ENCODE data around the gene SETD7. TPM values are rescaled to one million over a fixed set of nuclear protein-coding genes. Genes with fewer than 3 reads are reported as not detected.
"Not testable (repeated sequence)": the region's sequence is repeated elsewhere in the genome, so short reads cannot be mapped to it uniquely, and the experiment has no call there.

Gene SETD7
- total and polyA plus RNA-seq, 12 donors: 12.0 to 79.2 (median 52.8) TPM

- TF ChIP-seq CTCF (IDR thresholded peaks at IDR 0.05): no peak
- no peak for ATAC-seq
- H3K4me1 ChIP-seq: peaks cover 0 to 2% (median 0%) of the 10 kb centered on the region in 9 donors
- intact Hi-C loops (cut with DNase I): no loop called here
- H3K4me3 ChIP-seq: no peak overlapping the region
- H3K27me3 ChIP-seq: no peaks in the 10 kb centered on the region
- WGBS, 2 donors: 71 to 73% methylated on average over 4 of the region's 4 CpGs
- H3K36me3 ChIP-seq: peaks cover 0 to under 1% (median 0%) of the 10 kb centered on the region in 9 donors
- H3K9me3 ChIP-seq: peaks cover 0 to 25% (median 12%) of the 10 kb centered on the region in 11 donors
- no peak for DNase-seq
- H3K27ac ChIP-seq: no peak overlapping the region
Measured at GRCh38 chr4:139465922-139466321, 90.1 kb downstream of the SETD7 start.

- WGBS, 2 donors: 93 to 97% methylated on average over 5 of the region's 5 CpGs
- H3K36me3 ChIP-seq; H3K27me3 ChIP-seq; DNase-seq; intact Hi-C loops (cut with DNase I); H3K27ac ChIP-seq; H3K4me3 ChIP-seq; H3K4me1 ChIP-seq; ATAC-seq: not testable (repeated sequence)
- H3K9me3 ChIP-seq: peaks cover 0 to 23% (median 12%) of the 10 kb centered on the region in 11 donors
Measured at GRCh38 chr4:139464512-139464911, 91.5 kb downstream of the SETD7 start.

- Histone ChIP-seq H3K4me3 (no peak overlapping the region), H3K27me3 (no peaks in the 10 kb centered on the region), H3K9me3 (peaks cover 0 to 5% (median 0%) of the 10 kb centered on the region in 11 donors), H3K36me3 (peaks cover 0 to 4% (median 0%) of the 10 kb centered on the region in 9 donors), H3K27ac (no peak overlapping the region), H3K4me1 (peaks cover 0 to 34% (median 25%) of the 10 kb centered on the region in 9 donors)
- 67 to 74% methylated on average over 5 of the region's 5 CpGs for WGBS, 2 donors
- no peak for TF ChIP-seq CTCF (IDR thresholded peaks at IDR 0.05)
- intact Hi-C loops (cut with DNase I): no loop called here
- DNase-seq (no peak), ATAC-seq (peak in 1 of 8 donors; percentile 60)
Measured at GRCh38 chr4:139461022-139461628, 94.9 kb downstream of the SETD7 start.

GRCh38 chr4:139460565-139460964 lies 95.5 kb downstream of the SETD7 start:
- no peak overlapping the region for H3K4me3 ChIP-seq
- no peak for ATAC-seq
- no peak for TF ChIP-seq CTCF (IDR thresholded peaks at IDR 0.05)
- DNase-seq: no peak
- no peak overlapping the region for H3K27ac ChIP-seq
- WGBS, 2 donors: 93 to 96% methylated on average over 3 of the region's 3 CpGs
- peaks cover 0 to 39% (median 31%) of the 10 kb centered on the region in 9 donors for H3K4me1 ChIP-seq
- peaks cover 0 to 4% (median 0%) of the 10 kb centered on the region in 9 donors for H3K36me3 ChIP-seq
- H3K27me3 ChIP-seq: no peaks in the 10 kb centered on the region
- peaks cover 0 to 5% (median 0%) of the 10 kb centered on the region in 11 donors for H3K9me3 ChIP-seq
- intact Hi-C loops (cut with DNase I): no loop called here

- Histone ChIP-seq H3K4me3 (no peak overlapping the region), H3K27ac (no peak overlapping the region), H3K27me3 (no peaks in the 10 kb centered on the region), H3K36me3 (peaks cover 0 to 4% (median 0%) of the 10 kb centered on the region in 9 donors), H3K4me1 (peaks cover 0 to 49% (median 41%) of the 10 kb centered on the region in 9 donors), H3K9me3 (no peaks in the 10 kb centered on the region)
- ATAC-seq: no peak
- DNase-seq: no peak
- TF ChIP-seq CTCF (IDR thresholded peaks at IDR 0.05): no peak
- whole genome bisulfite sequencing, 2 donors: 87 to 90% methylated on average over 3 of the region's 3 CpGs
- intact Hi-C loops (cut with DNase I): loop anchor here in 2 of 10 donors (5.0 to 10.0 kb wide), 2 partner anchors 38 to 374 kb away; no protein-coding TSS in a partner anchor
Measured at GRCh38 chr4:139458999-139459398, 97.0 kb downstream of the SETD7 start.
